Fibroblast of the aortic adventitia (primary cell): Measurements from ENCODE around the gene RGPD8. TPM values are rescaled to one million over a fixed set of nuclear protein-coding genes. Genes with fewer than 3 reads are reported as not detected.

Experiments
- DNase-seq: peaks from one replicate; pipeline ENCODE4 v3.0.0-alpha.2; 2010; ENCODE audit warnings: low read depth
- H3K4me3 ChIP-seq: 2 replicates; pipeline ENCODE4 v1.5.1; 2011; ENCODE audit warnings: low read depth, mild to moderate bottlenecking, control low read depth, low read length, moderate library complexity
- CTCF ChIP-seq: IDR thresholded peaks from 2 replicates; pipeline ENCODE4 v1.5.1; 2011; ENCODE audit warnings: mild to moderate bottlenecking, low read length, control low read depth, inconsistent platforms; ENCODE audit not compliant: insufficient read depth
- total RNA-seq: library from RNA; depleted of rRNA; stranded (reverse); fragments of >200 nt; gene quantifications from 2 replicates; pipeline ENCODE4 v1.2.3, GENCODE V29; 2012; ENCODE audit warnings: low replicate concordance

The RGPD8 gene
- total RNA-seq, 1 donor, result 16.4 TPM

- DNase-seq, result no peak
- TF ChIP-seq CTCF, result no peak
Observed at GRCh38 chr2:112476434-112476833, 43.0 kb upstream of the RGPD8 start.

GRCh38 chr2:112474844-112475486 is 41.5 kb upstream of the RGPD8 start:
- H3K4me3 ChIP-seq, result no peak overlapping the region
- TF ChIP-seq CTCF, result no peak
- peak; percentile 39 for DNase-seq

More at GRCh38 chr2:112476434-112476833, 43.0 kb upstream of the RGPD8 start:
- no peak overlapping the region for H3K4me3 ChIP-seq

- H3K4me3 ChIP-seq, result no peak overlapping the region
- no peak for DNase-seq
- TF ChIP-seq CTCF, result no peak
Observed at GRCh38 chr2:112472547-112473263, 39.3 kb upstream of the RGPD8 start.

- H3K4me3 ChIP-seq, result no peak overlapping the region
- peak; percentile 26 for DNase-seq
- peak; percentile 35 for TF ChIP-seq CTCF
Observed at GRCh38 chr2:112465382-112465781, 31.9 kb upstream of the RGPD8 start.

- DNase-seq, result no peak
- TF ChIP-seq CTCF, result no peak
- H3K4me3 ChIP-seq, result no peak overlapping the region
Observed at GRCh38 chr2:112463256-112463655, 29.8 kb upstream of the RGPD8 start.

GRCh38 chr2:112462178-112462577 is 28.7 kb upstream of the RGPD8 start:
- no peak for DNase-seq
- TF ChIP-seq CTCF, result no peak
- H3K4me3 ChIP-seq, result no peak overlapping the region
